Karpas-422 (cell line): ENCODE measurements around the gene ZNF415. TPM values are rescaled to one million over a fixed set of nuclear protein-coding genes. Genes with fewer than 3 reads are reported as not detected.

Experiments used
- DNase-seq: peaks from one replicate; pipeline ENCODE4 v3.0.0-alpha.2; 2015
- H2AFZ ChIP-seq: fragments of 200-600 bp; sonication (generic); 2 replicates; pipeline ENCODE4 v1.6.1; 2014; ENCODE audit warnings: antibody characterized with exemption, low read length, mixed read lengths
- H3K27ac ChIP-seq: fragments of 200-600 bp; sonication (generic); 2 replicates; pipeline ENCODE4 v1.5.1; 2014; ENCODE audit warnings: mild to moderate bottlenecking, low read length, moderate library complexity
- H3K27me3 ChIP-seq: fragments of 200-600 bp; sonication (generic); 2 replicates; pipeline ENCODE4 v1.6.1; 2014; ENCODE audit warnings: low read length, mixed read lengths
- H3K36me3 ChIP-seq: fragments of 200-600 bp; sonication (generic); 2 replicates; pipeline ENCODE4 v1.6.1; 2014; ENCODE audit warnings: low read length, mixed read lengths; ENCODE audit not compliant: insufficient read depth
- H3K4me1 ChIP-seq: fragments of 200-600 bp; sonication (generic); 2 replicates; pipeline ENCODE4 v1.6.1; 2014; ENCODE audit warnings: mild to moderate bottlenecking, low read length, mixed read lengths
- H3K4me2 ChIP-seq: fragments of 200-600 bp; sonication (generic); 2 replicates; pipeline ENCODE4 v1.6.1; 2014; ENCODE audit warnings: low read length, low read depth, mild to moderate bottlenecking; ENCODE audit not compliant: poor library complexity, severe bottlenecking
- H3K4me3 ChIP-seq: fragments of 200-600 bp; sonication (generic); 2 replicates; pipeline ENCODE4 v1.5.1; 2014; ENCODE audit warnings: mild to moderate bottlenecking, antibody characterized with exemption, low read length, mixed read lengths
- H3K79me2 ChIP-seq: fragments of 200-600 bp; sonication (generic); 2 replicates; pipeline ENCODE4 v1.6.1; 2014; ENCODE audit warnings: mild to moderate bottlenecking, low read length, mixed read lengths
- H3K9ac ChIP-seq: fragments of 200-600 bp; sonication (generic); 2 replicates; pipeline ENCODE4 v1.6.0; 2014; ENCODE audit warnings: low read length
- H3K9me2 ChIP-seq: fragments of 200-600 bp; sonication (generic), shearing (Covaris generic); replicated peaks from 2 replicates; pipeline ENCODE4 v1.6.0; 2014; ENCODE audit warnings: mild to moderate bottlenecking, low read length, moderate library complexity; ENCODE audit not compliant: insufficient read depth
- H3K9me3 ChIP-seq: fragments of 300-700, 200-600 bp; sonication (generic); 2 replicates; pipeline ENCODE4 v1.6.1; 2014; ENCODE audit warnings: low read length, mixed read lengths
- H4K20me1 ChIP-seq: fragments of 200-600 bp; sonication (generic); 2 replicates; pipeline ENCODE4 v1.6.1; 2014; ENCODE audit warnings: mild to moderate bottlenecking, antibody characterized with exemption, low read length, low read depth; ENCODE audit not compliant: insufficient read depth
- total RNA-seq: library from RNA; depleted of rRNA; stranded (reverse); fragments of >200 nt; shearing (Covaris generic); gene quantifications from 2 replicates; pipeline ENCODE4 v1.2.3, GENCODE V29; 2014; ENCODE audit warnings: low replicate concordance

The ZNF415 gene
- total RNA-seq, 1 experiment from 2014 or later = 11.1 TPM

- H3K4me1 ChIP-seq = no peaks in the 10 kb centered on the region
- no peaks in the 10 kb centered on the region for H3K9me2 ChIP-seq
- no peak overlapping the region for H3K4me3 ChIP-seq
- no peak overlapping the region for H3K4me2 ChIP-seq
- H3K27me3 ChIP-seq = no peaks in the 10 kb centered on the region
- no peak for DNase-seq
- no peak overlapping the region for H3K9ac ChIP-seq
- peaks cover 93% of the 10 kb centered on the region for H3K36me3 ChIP-seq
- peaks cover 55% of the 10 kb centered on the region for H3K79me2 ChIP-seq
- no peak overlapping the region for H3K27ac ChIP-seq
- no peak overlapping the region for H2AFZ ChIP-seq
- 0 out of 2 replicates have a peak, but pooled peaks cover 3% of the 10 kb centered on the region for H4K20me1 ChIP-seq
- no peaks in the 10 kb centered on the region for H3K9me3 ChIP-seq
Measured at GRCh38 chr19:53086949-53087348, 45.8 kb downstream of the ZNF415 start.

GRCh38 chr19:53085496-53085895, 47.2 kb downstream of the ZNF415 start:
- no peak overlapping the region for H2AFZ ChIP-seq
- H3K9me2 ChIP-seq = no peaks in the 10 kb centered on the region

GRCh38 chr19:53082929-53083328, 49.8 kb downstream of the ZNF415 start:
- no peaks in the 10 kb centered on the region for H3K27me3 ChIP-seq
- no peak overlapping the region for H2AFZ ChIP-seq
- peaks cover 95% of the 10 kb centered on the region for H3K36me3 ChIP-seq
- H3K9ac ChIP-seq = no peak overlapping the region
- H3K79me2 ChIP-seq = peaks cover 76% of the 10 kb centered on the region
- H3K27ac ChIP-seq = no peak overlapping the region
- H3K4me1 ChIP-seq = no peaks in the 10 kb centered on the region
- H3K4me2 ChIP-seq = no peak overlapping the region
- DNase-seq = no peak
- H3K4me3 ChIP-seq = no peak overlapping the region
- peaks cover 19% of the 10 kb centered on the region for H3K9me3 ChIP-seq
- H3K9me2 ChIP-seq = no peaks in the 10 kb centered on the region
- H4K20me1 ChIP-seq = no peaks in the 10 kb centered on the region

More at GRCh38 chr19:53085496-53085895, 47.2 kb downstream of the ZNF415 start:
- H3K4me3 ChIP-seq = no peak overlapping the region
- H3K4me2 ChIP-seq = no peak overlapping the region
- H3K27ac ChIP-seq = no peak overlapping the region
- H3K27me3 ChIP-seq = no peaks in the 10 kb centered on the region
- peaks cover 65% of the 10 kb centered on the region for H3K79me2 ChIP-seq
- peaks cover 95% of the 10 kb centered on the region for H3K36me3 ChIP-seq
- 0 out of 2 replicates have a peak, but pooled peaks cover 3% of the 10 kb centered on the region for H4K20me1 ChIP-seq
- peaks cover 7% of the 10 kb centered on the region; the same call in 1 of the 2 replicates for H3K9me3 ChIP-seq
- H3K4me1 ChIP-seq = no peaks in the 10 kb centered on the region
- no peak for DNase-seq
- H3K9ac ChIP-seq = no peak overlapping the region

GRCh38 chr19:53079313-53079924, 53.3 kb downstream of the ZNF415 start:
- Histone ChIP-seq H3K79me2 (peaks cover 76% of the 10 kb centered on the region), H3K4me2 (no peak overlapping the region), H2AFZ (no peak overlapping the region), H3K27me3 (no peaks in the 10 kb centered on the region), H3K4me1 (no peaks in the 10 kb centered on the region), H3K27ac (no peak overlapping the region), H3K36me3 (peaks cover 98% of the 10 kb centered on the region), H3K9me3 (peaks cover 39% of the 10 kb centered on the region), H4K20me1 (no peaks in the 10 kb centered on the region), H3K9me2 (no peaks in the 10 kb centered on the region), H3K9ac (no peak overlapping the region), H3K4me3 (no peak overlapping the region)
- no peak for DNase-seq

- Histone ChIP-seq H3K4me2 (no peak overlapping the region), H3K9me2 (no peaks in the 10 kb centered on the region), H3K4me1 (no peaks in the 10 kb centered on the region), H3K4me3 (no peak overlapping the region), H3K9ac (no peak overlapping the region), H3K36me3 (peaks cover 98% of the 10 kb centered on the region), H3K79me2 (peaks cover 68% of the 10 kb centered on the region), H3K27me3 (no peaks in the 10 kb centered on the region), H3K27ac (no peak overlapping the region), H4K20me1 (no peaks in the 10 kb centered on the region), H3K9me3 (peaks cover 39% of the 10 kb centered on the region), H2AFZ (no peak overlapping the region)
- DNase-seq = no peak
Measured at GRCh38 chr19:53078668-53079067, 54.0 kb downstream of the ZNF415 start.

- Histone ChIP-seq H3K4me3 (no peak overlapping the region), H3K9me3 (peaks cover 45% of the 10 kb centered on the region), H3K27ac (no peak overlapping the region), H3K4me2 (no peak overlapping the region), H3K79me2 (peaks cover 52% of the 10 kb centered on the region), H3K27me3 (no peaks in the 10 kb centered on the region), H4K20me1 (no peaks in the 10 kb centered on the region), H3K4me1 (no peaks in the 10 kb centered on the region), H3K9ac (no peak overlapping the region), H2AFZ (no peak overlapping the region), H3K9me2 (no peaks in the 10 kb centered on the region), H3K36me3 (peaks cover 98% of the 10 kb centered on the region)
- peak; percentile 60 for DNase-seq
Measured at GRCh38 chr19:53076984-53077383, 55.7 kb downstream of the ZNF415 start.

GRCh38 chr19:53068834-53069233, 63.9 kb downstream of the ZNF415 start:
- peaks cover 76% of the 10 kb centered on the region for H3K36me3 ChIP-seq
- H3K9me2 ChIP-seq = no peaks in the 10 kb centered on the region
- no peak overlapping the region for H3K27ac ChIP-seq
- no peaks in the 10 kb centered on the region for H4K20me1 ChIP-seq
- no peaks in the 10 kb centered on the region for H3K79me2 ChIP-seq
- H3K9ac ChIP-seq = no peak overlapping the region
- no peak overlapping the region for H3K4me2 ChIP-seq
- peaks cover 48% of the 10 kb centered on the region for H3K9me3 ChIP-seq
- DNase-seq = peak; percentile 50
- H3K4me3 ChIP-seq = no peak overlapping the region
- H3K4me1 ChIP-seq = no peaks in the 10 kb centered on the region
- no peak overlapping the region for H2AFZ ChIP-seq
- no peaks in the 10 kb centered on the region for H3K27me3 ChIP-seq

- Histone ChIP-seq H4K20me1 (no peaks in the 10 kb centered on the region), H2AFZ (no peak overlapping the region), H3K27ac (no peak overlapping the region), H3K9me3 (peaks cover 46% of the 10 kb centered on the region), H3K4me2 (no peak overlapping the region), H3K4me1 (no peaks in the 10 kb centered on the region), H3K27me3 (no peaks in the 10 kb centered on the region), H3K9me2 (no peaks in the 10 kb centered on the region), H3K4me3 (no peak overlapping the region), H3K36me3 (peaks cover 69% of the 10 kb centered on the region), H3K79me2 (no peaks in the 10 kb centered on the region), H3K9ac (no peak overlapping the region)
- DNase-seq = no peak
Measured at GRCh38 chr19:53068199-53068598, 64.5 kb downstream of the ZNF415 start.
